SU-DHL-6 (cell line): Measurements from ENCODE around the gene HTR2C.

Experiments
- CTCF ChIP-seq: fragments of 200-600 bp; sonication (generic); IDR thresholded peaks from one replicate; pipeline ENCODE4 v1.5.1; 2017; ENCODE audit warnings: antibody characterized with exemption, mild to moderate bottlenecking, low read length, moderate library complexity; ENCODE audit not compliant: insufficient read depth, poor library complexity, severe bottlenecking
- EZH2phosphoT487 ChIP-seq: fragments of 200-600 bp; sonication (generic), shearing (Covaris generic); conservative IDR thresholded peaks from 2 replicates; pipeline ENCODE4 v1.6.1; 2018; ENCODE audit warnings: mild to moderate bottlenecking, antibody characterized with exemption, low read length, moderate library complexity, mixed read lengths

GRCh38 chrX:114611018-114611619 lies 27.2 kb downstream of the HTR2C start:
- TF ChIP-seq CTCF (no peak), EZH2phosphoT487 (no peak)
